ENCODE data around the gene C10orf53.

The C10orf53 gene

DNA sequence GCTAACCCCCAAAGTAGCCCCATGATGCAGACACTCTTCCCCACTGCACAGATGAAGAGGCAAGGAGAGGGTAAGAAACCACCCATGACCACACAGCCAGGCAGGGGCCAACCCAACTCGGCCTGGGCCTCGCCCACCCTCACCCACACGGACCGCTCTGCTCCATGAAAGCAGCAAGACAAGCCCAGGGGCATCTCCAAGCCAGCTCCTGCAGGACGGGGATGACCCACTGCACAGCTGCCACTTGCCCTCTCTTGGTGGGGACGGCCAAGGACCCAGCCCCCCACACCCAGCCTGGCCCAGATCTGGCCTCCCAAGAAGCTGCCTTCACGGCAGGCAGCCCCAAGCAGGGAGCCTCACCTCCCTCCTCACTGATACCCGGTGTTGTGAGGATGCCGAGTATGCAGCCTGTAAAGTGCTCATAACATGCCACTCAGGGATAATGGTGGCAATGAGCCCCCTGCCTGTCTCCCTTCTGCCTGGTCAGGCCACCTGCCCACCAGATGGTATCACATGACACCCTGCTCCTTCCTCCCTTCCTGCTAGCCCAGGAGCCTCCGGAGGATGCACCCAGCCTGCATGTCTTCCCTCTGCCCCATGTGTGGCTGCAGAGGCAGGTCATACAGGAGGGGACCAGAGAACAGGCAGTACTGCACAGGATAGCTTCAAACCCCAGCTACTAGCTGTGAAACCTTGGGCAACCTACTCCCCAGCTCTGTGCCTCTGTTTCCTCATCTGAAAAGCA lies 59.3 kb downstream of the C10orf53 start:
- DNase-seq: no peak

- no peak for DNase-seq
Measured at GRCh38 chr10:49739426-49739825, 60.0 kb downstream of the C10orf53 start.

GRCh38 chr10:49740346-49741107 lies 61.1 kb downstream of the C10orf53 start:
- DNase-seq: no peak

GRCh38 chr10:49741108-49741995 lies 61.9 kb downstream of the C10orf53 start:
- DNase-seq: no peak

DNA sequence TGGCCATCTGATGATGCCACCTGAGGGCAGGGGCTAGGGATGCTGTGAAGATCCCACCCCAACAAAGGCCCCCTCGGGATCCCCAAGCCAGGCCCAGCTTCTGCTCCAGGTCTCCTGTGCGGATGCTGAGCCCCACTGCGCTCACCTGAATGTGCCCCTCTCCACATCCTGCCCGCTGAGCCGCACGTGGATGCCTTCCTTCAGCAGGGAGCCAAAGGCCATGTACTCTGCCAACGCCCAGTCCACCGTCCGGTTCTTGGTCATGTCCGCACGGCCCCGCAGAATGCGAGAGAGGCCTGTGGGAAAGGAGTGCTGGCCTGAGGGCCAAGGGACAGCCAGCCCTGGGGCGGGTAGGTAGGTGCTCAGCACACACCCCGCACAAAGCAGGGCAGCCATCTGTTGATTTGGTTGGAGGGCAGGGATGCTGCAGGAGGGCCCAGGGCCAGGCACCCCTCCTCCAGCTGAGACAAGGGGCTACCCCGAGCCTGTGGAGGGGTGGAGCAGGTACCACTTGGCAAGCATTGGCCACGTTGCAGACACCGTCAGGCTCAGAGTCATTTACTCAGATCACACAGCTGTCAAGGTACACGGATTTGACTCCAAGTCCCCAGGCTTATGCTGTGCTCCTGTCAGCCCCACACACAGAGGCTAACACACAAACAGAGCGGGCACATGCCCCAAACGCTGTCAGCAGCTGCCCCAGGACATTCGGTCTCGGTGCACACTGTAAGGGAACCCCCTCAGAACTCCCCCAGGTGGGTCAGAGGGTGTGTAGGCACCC lies 63.4 kb downstream of the C10orf53 start:
- no peak for DNase-seq

GRCh38 chr10:49743464-49744075 lies 64.1 kb downstream of the C10orf53 start:
- DNase-seq: no peak

DNA sequence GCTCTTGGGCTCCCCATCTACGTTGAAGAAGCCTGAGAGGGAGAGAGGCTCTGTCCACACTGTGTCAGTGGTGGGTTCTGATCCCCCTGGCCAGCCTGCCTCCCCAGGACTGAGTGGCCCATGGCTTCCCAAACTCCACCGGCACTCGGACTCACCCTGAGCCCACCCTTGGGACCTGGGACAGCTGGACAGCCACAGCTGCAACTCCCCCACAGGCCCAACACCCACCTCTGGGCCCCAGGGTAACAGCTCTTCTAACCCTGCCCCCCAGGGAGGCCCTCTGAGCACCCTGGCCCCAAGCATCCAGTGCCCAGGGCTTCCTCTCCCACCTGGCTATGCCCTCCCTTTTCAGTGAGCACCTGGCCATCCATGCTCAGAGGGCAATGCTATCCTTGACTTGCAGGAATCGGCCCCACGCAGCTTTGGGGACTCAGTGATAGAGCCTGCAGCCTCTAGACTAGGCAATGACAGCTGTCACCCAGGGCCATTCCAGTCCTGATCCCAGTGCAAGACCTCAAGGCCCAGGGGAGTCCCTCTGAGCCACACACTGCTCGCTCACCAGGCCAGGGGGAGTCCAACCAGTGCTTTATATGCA lies 64.7 kb downstream of the C10orf53 start:
- no peak for DNase-seq

- no peak for DNase-seq
Measured at GRCh38 chr10:49744924-49745605, 65.6 kb downstream of the C10orf53 start.

GRCh38 chr10:49745756-49746155 lies 66.3 kb downstream of the C10orf53 start:
- no peak for DNase-seq

- no peak for DNase-seq
Measured at GRCh38 chr10:49746626-49747302, 67.3 kb downstream of the C10orf53 start.

All from CD4-positive, alpha-beta T cell treated with Interferon gamma for 1 hour (primary cell).